Measurements from ENCODE around the gene PPIAL4G. TPM values are rescaled to one million over a fixed set of nuclear protein-coding genes. Genes with fewer than 3 reads are reported as not detected.
"Not testable (repeated sequence)": the region's sequence is repeated elsewhere in the genome, so short reads cannot be mapped to it uniquely, and the experiment has no call there.

Gene PPIAL4G
- polyA plus RNA-seq, 3 donors, result 0.03 TPM; not detected in 2

DNA sequence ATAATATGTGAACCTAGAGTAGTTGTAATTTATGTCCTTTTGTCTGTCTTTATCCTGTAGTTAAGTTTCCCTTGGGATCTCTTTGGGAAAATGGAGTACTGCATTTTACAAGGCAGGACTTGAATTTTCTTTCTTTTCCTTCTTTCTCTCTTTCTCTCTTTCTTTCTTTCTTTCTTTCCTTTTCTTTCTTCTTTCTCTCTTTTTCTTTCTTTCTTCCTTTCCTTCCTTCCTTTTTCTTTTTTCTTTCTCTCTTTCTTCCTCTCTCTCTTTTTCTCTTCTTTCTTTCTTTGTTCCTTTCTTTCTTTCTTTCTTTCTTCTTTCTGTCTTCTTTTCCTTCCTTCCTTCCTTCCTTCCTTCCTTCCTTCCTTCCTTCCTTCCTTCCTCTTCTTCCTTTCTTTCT lies 10.8 kb upstream of the PPIAL4G start:
- intact Hi-C loops (cut with micrococcal nuclease); H3K4me1 ChIP-seq (ENCODE audit: control insufficient read depth in 1 of 2, insufficient read depth in 2 of 2, low read length in 2 of 2); H3K27me3 ChIP-seq (ENCODE audit: control insufficient read depth in 2 of 2, insufficient read depth in 2 of 2, low read length in 2 of 2); DNase-seq; H3K27ac ChIP-seq (ENCODE audit: low read depth in 1 of 2, low read length in 2 of 2); H3K9me3 ChIP-seq (replicated peaks in 1 of 2; ENCODE audit: control insufficient read depth in 1 of 2, insufficient read depth in 1 of 2, low read length in 2 of 2); H3K79me2 ChIP-seq (ENCODE audit: insufficient read depth, low read length); H3K4me3 Mint-ChIP-seq; H3K4me3 ChIP-seq (replicated peaks in 1 of 3; ENCODE audit: low read depth in 2 of 3, low read length in 3 of 3); H3K36me3 Mint-ChIP-seq; H3K36me3 ChIP-seq (replicated peaks in 1 of 2; ENCODE audit: control insufficient read depth in 1 of 2, insufficient read depth in 2 of 2, low read length in 2 of 2); H2AFZ ChIP-seq (ENCODE audit: insufficient read depth, low read depth, low read length, poor library complexity, severe bottlenecking); H3K27me3 Mint-ChIP-seq (ENCODE audit: low read depth in 3 of 3); H3K4me2 ChIP-seq (replicated peaks; ENCODE audit: extremely low read depth, low read length, poor library complexity, severe bottlenecking); H3K9ac ChIP-seq (ENCODE audit: insufficient read depth, low read length, poor library complexity, severe bottlenecking); H4K20me1 ChIP-seq (ENCODE audit: insufficient read depth, low read length); H3K4me1 Mint-ChIP-seq; H3K9me3 Mint-ChIP-seq: not testable (repeated sequence)
- peak overlapping the region in 1 of 7 donors; percentile 26 for H3K27ac Mint-ChIP-seq

DNA sequence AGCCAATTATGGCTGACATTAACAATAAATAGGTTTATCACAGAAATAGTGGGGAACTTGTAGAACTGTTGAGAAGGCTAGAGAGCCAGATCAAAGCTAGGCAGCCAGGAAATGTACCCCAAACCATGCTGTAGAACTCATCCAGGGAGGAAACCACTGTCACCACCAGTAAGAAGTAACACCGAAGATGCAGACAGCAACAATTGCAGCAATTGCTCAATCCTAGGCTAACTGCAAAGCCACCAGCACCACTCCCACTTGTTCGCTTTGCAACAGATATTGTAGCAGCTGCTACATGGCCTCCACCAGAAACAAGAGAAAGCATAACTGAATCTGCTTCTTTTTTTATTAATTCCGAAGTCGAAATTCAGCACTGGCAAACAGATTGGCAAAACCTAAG lies 2.0 kb downstream of the PPIAL4G start:
- H3K9me3 Mint-ChIP-seq; H3K36me3 Mint-ChIP-seq; H3K4me1 Mint-ChIP-seq; H4K20me1 ChIP-seq (ENCODE audit: insufficient read depth, low read length); H3K9me3 ChIP-seq (replicated peaks in 1 of 2; ENCODE audit: control insufficient read depth in 1 of 2, insufficient read depth in 1 of 2, low read length in 2 of 2); intact Hi-C loops (cut with micrococcal nuclease); H3K4me1 ChIP-seq (ENCODE audit: control insufficient read depth in 1 of 2, insufficient read depth in 2 of 2, low read length in 2 of 2); H3K4me3 Mint-ChIP-seq; H3K9ac ChIP-seq (ENCODE audit: insufficient read depth, low read length, poor library complexity, severe bottlenecking); DNase-seq; H3K79me2 ChIP-seq (ENCODE audit: insufficient read depth, low read length); H3K27ac ChIP-seq (ENCODE audit: low read depth in 1 of 2, low read length in 2 of 2); H3K27me3 Mint-ChIP-seq (ENCODE audit: low read depth in 3 of 3); H3K4me2 ChIP-seq (replicated peaks; ENCODE audit: extremely low read depth, low read length, poor library complexity, severe bottlenecking); H3K27ac Mint-ChIP-seq; H3K36me3 ChIP-seq (replicated peaks in 1 of 2; ENCODE audit: control insufficient read depth in 1 of 2, insufficient read depth in 2 of 2, low read length in 2 of 2); H2AFZ ChIP-seq (ENCODE audit: insufficient read depth, low read depth, low read length, poor library complexity, severe bottlenecking); H3K27me3 ChIP-seq (ENCODE audit: control insufficient read depth in 2 of 2, insufficient read depth in 2 of 2, low read length in 2 of 2): not testable (repeated sequence)
- peak overlapping the region in 1 of 3 experiments; percentile 40 for H3K4me3 ChIP-seq (replicated peaks in 1 of 3; ENCODE audit: low read depth in 2 of 3, low read length in 3 of 3)
- no CpG with 5 or more reads among the region's 4 CpGs for WGBS (ENCODE audit: insufficient coverage)

DNA sequence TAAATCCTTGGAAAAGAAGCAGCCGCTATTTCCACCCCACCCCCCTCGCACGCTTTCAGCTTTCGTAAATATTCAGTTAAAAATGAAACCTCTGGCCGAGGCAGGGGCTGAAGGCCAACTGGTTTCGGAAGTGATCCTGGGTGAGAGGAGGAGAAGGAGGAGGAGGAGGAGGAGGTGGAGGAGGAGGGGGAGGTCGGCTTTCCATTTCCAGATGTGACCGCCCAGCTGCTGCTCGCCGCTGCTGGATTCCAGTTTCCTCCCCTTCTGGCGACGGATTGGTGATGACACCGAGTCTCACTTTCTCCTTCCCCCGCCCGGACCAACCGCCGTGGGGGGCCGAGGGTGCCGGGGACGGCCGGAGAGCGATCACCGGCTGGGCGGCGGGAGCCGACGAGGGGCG lies 23.4 kb downstream of the PPIAL4G start:
- DNase-seq; H3K9me3 Mint-ChIP-seq; H3K36me3 Mint-ChIP-seq; H3K79me2 ChIP-seq (ENCODE audit: insufficient read depth, low read length); H3K27me3 Mint-ChIP-seq (ENCODE audit: low read depth in 3 of 3); H3K4me1 ChIP-seq (ENCODE audit: control insufficient read depth in 1 of 2, insufficient read depth in 2 of 2, low read length in 2 of 2); H3K27me3 ChIP-seq (ENCODE audit: control insufficient read depth in 2 of 2, insufficient read depth in 2 of 2, low read length in 2 of 2); H3K9me3 ChIP-seq (replicated peaks in 1 of 2; ENCODE audit: control insufficient read depth in 1 of 2, insufficient read depth in 1 of 2, low read length in 2 of 2); H3K36me3 ChIP-seq (replicated peaks in 1 of 2; ENCODE audit: control insufficient read depth in 1 of 2, insufficient read depth in 2 of 2, low read length in 2 of 2); H4K20me1 ChIP-seq (ENCODE audit: insufficient read depth, low read length); H3K4me1 Mint-ChIP-seq; H3K4me2 ChIP-seq (replicated peaks; ENCODE audit: extremely low read depth, low read length, poor library complexity, severe bottlenecking); intact Hi-C loops (cut with micrococcal nuclease): not testable (repeated sequence)
- no CpG with 5 or more reads among the region's 28 CpGs for WGBS (ENCODE audit: insufficient coverage)
- H2AFZ ChIP-seq (ENCODE audit: insufficient read depth, low read depth, low read length, poor library complexity, severe bottlenecking), result peak overlapping the region; percentile 65
- peak overlapping the region; percentile 75 to 87 for H3K27ac ChIP-seq (ENCODE audit: low read depth in 1 of 2, low read length in 2 of 2)
- H3K9ac ChIP-seq (ENCODE audit: insufficient read depth, low read length, poor library complexity, severe bottlenecking), result peak overlapping the region; percentile 74
- H3K27ac Mint-ChIP-seq, result peak overlapping the region; percentile 54 to 88 (median 79)
- peak overlapping the region; percentile 65 to 95 (median 75) for H3K4me3 ChIP-seq (replicated peaks in 1 of 3; ENCODE audit: low read depth in 2 of 3, low read length in 3 of 3)
- peak overlapping the region; percentile 77 to 80 for H3K4me3 Mint-ChIP-seq

DNA sequence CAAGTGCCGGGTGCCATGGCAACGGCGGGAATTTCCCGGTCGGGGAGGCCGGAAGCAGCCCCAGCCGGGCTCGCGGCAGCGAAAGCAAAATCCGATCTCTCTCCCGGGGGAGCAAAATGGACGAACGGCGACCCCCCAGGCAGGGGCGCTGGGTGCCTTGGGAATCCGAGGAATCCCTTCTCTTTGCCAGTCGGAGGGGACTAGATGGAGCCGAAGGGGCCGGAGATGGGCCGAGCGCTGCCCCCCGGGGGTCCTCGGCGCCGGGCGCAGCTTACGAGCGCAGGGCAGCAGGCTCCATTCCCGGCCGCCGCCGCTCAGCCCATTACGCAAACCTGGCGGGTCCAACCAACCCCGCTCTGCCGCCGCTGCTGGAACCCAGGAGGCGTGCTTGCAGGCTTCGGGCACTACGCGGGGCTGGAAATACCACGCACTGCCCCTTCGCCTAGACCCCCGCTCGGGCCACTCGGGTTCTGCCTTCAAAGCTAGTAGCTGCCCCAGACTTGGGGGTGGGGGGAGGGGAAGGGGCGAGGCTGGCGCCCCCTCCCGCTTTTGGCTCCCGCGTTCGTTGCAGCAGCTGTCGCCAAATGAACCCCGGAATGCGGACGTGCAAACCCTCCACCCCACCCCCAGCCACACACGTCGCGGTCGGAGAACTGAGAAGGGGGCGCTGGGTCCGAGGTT lies 24.1 kb downstream of the PPIAL4G start:
- H3K9me3 Mint-ChIP-seq; H3K36me3 Mint-ChIP-seq; H3K4me1 Mint-ChIP-seq; H3K27me3 ChIP-seq (ENCODE audit: control insufficient read depth in 2 of 2, insufficient read depth in 2 of 2, low read length in 2 of 2); H3K4me1 ChIP-seq (ENCODE audit: control insufficient read depth in 1 of 2, insufficient read depth in 2 of 2, low read length in 2 of 2); H4K20me1 ChIP-seq (ENCODE audit: insufficient read depth, low read length); H3K27me3 Mint-ChIP-seq (ENCODE audit: low read depth in 3 of 3); intact Hi-C loops (cut with micrococcal nuclease); H3K79me2 ChIP-seq (ENCODE audit: insufficient read depth, low read length); H3K9me3 ChIP-seq (replicated peaks in 1 of 2; ENCODE audit: control insufficient read depth in 1 of 2, insufficient read depth in 1 of 2, low read length in 2 of 2); H3K36me3 ChIP-seq (replicated peaks in 1 of 2; ENCODE audit: control insufficient read depth in 1 of 2, insufficient read depth in 2 of 2, low read length in 2 of 2): not testable (repeated sequence)
- H3K27ac Mint-ChIP-seq, result peak overlapping the region; percentile 70 to 89 (median 77)
- Histone ChIP-seq H3K9ac (ENCODE audit: insufficient read depth, low read length, poor library complexity, severe bottlenecking) (peak overlapping the region; percentile 74), H3K4me3 (replicated peaks in 1 of 3; ENCODE audit: low read depth in 2 of 3, low read length in 3 of 3) (peak overlapping the region; percentile 65 to 95 (median 75)), H2AFZ (ENCODE audit: insufficient read depth, low read depth, low read length, poor library complexity, severe bottlenecking) (peak overlapping the region; percentile 65), H3K4me2 (replicated peaks; ENCODE audit: extremely low read depth, low read length, poor library complexity, severe bottlenecking) (peak overlapping the region; percentile 36), H3K27ac (ENCODE audit: low read depth in 1 of 2, low read length in 2 of 2) (peak overlapping the region; percentile 75 to 87)
- peak; percentile 1 to 21 (median 10) for DNase-seq
- WGBS (ENCODE audit: insufficient coverage), result 0% methylated on average over 14 of the region's 63 CpGs
- peak overlapping the region; percentile 80 to 81 for H3K4me3 Mint-ChIP-seq

Measured in CD14-positive monocyte (primary cell).